Esophagus squamous epithelium (tissue), 5 donors: ENCODE data around the gene MON2. TPM values are rescaled to one million over a fixed set of nuclear protein-coding genes. Genes with fewer than 3 reads are reported as not detected.

Experiments
- DNase-seq: peaks from one replicate; lab custom pipeline; 2025; lab: John Stamatoyannopoulos, UW
- H3K27ac ChIP-seq, 4 donors: fragments of 200-600 bp; sonication (generic); one replicate each; pipeline ENCODE4 v1.5.1; 2016 to 2019; ENCODE audit warnings: mild to moderate bottlenecking in 1 of 4
- H3K27me3 ChIP-seq, 4 donors: fragments of 200-600 bp; sonication (generic); 1 replicate in 3 of 4; 2 replicates in 1 of 4; pipeline versions ENCODE4 v1.5.1 to v1.6.0; 2017 to 2021; ENCODE audit warnings: antibody characterized with exemption in 1 of 4
- H3K36me3 ChIP-seq, 3 donors: fragments of 200-600 bp; sonication (generic); one replicate each; pipeline ENCODE4 v1.5.1; 2016 to 2019
- H3K4me1 ChIP-seq, 3 donors: fragments of 200-600 bp; sonication (generic); one replicate each; pipeline ENCODE4 v1.5.1; 2017 to 2019
- H3K4me3 ChIP-seq, 4 donors: fragments of 200-600 bp; sonication (generic); 1 replicate in 3 of 4; 2 replicates in 1 of 4; pipeline ENCODE4 v1.5.1; 2016 to 2019; ENCODE audit warnings: mild to moderate bottlenecking in 2 of 4, moderate library complexity in 1 of 4
- H3K9me3 ChIP-seq, 3 donors: fragments of 200-600 bp; sonication (generic); one replicate each; pipeline ENCODE4 v1.5.1; 2016 to 2019
- CTCF ChIP-seq, 6 experiments: fragments of 450-650 bp in 4 of 6; fragments of 200-600 bp in 2 of 6; sonication (generic) in 2 of 6; IDR thresholded peaks; one replicate each; pipeline ENCODE4 v1.5.1; 2016 to 2019; ENCODE audit warnings: antibody characterized with exemption in 6 of 6, mild to moderate bottlenecking in 4 of 6, moderate library complexity in 4 of 6
- POLR2A ChIP-seq, 4 donors: fragments of 450-650 bp; IDR thresholded peaks; one replicate each; pipeline ENCODE4 v1.6.1; 2017; ENCODE audit warnings: antibody characterized with exemption in 4 of 4, mild to moderate bottlenecking in 4 of 4, moderate library complexity in 3 of 4
- WGBS, 2 donors: methylation state at CpG; one replicate each; pipeline ENCODE4 v1.1.5; 2018; 5-methylcytosine and 5-hydroxymethylcytosine counted together
- intact Hi-C: fragments of 100-400 bp; cut with DNase I; formaldehyde crosslinking; loops from one replicate; pipeline ENCODE4 v1.15.0; 2022
- total RNA-seq, 4 donors: library from RNA; depleted of rRNA; stranded (reverse); fragments of >200 nt; gene quantifications; one replicate each; pipeline ENCODE4 v1.1.0, GENCODE V29; 2016
- donor health status: DM: yes; HTN: yes; CAD: no.

Gene MON2
- total RNA-seq, 4 donors from 2014 or later = 29.6 to 61.4 (median 41.9) TPM

- H3K4me1 ChIP-seq = no peaks in the 10 kb centered on the region
- H3K27me3 ChIP-seq = no peaks in the 10 kb centered on the region
- intact Hi-C loops = no loop called here
- DNase-seq = no peak
- no peak overlapping the region for H3K4me3 ChIP-seq
- 61 to 64% methylated on average over 4 of the region's 4 CpGs for WGBS, 2 donors
- no peaks in the 10 kb centered on the region for H3K9me3 ChIP-seq
- TF ChIP-seq POLR2A (IDR thresholded peaks at IDR 0.05) (no peak), CTCF (IDR thresholded peaks at IDR 0.05) (no peak)
- H3K36me3 ChIP-seq = no peaks in the 10 kb centered on the region
- H3K27ac ChIP-seq = no peak overlapping the region
These were observed 174.4 kb downstream of the MON2 start for GRCh38 chr12:62640910-62641448.

GRCh38 chr12:62642486-62642885 lies 175.9 kb downstream of the MON2 start:
- H3K9me3 ChIP-seq = no peaks in the 10 kb centered on the region
- no peak overlapping the region for H3K27ac ChIP-seq
- H3K4me1 ChIP-seq = no peaks in the 10 kb centered on the region
- intact Hi-C loops = no loop called here
- no peaks in the 10 kb centered on the region for H3K27me3 ChIP-seq
- DNase-seq = no peak
- TF ChIP-seq POLR2A (IDR thresholded peaks at IDR 0.05) = no peak
- TF ChIP-seq CTCF (IDR thresholded peaks at IDR 0.05) = no peak
- no peak overlapping the region for H3K4me3 ChIP-seq
- 60 to 80% methylated on average over 1 to 2 of the region's 2 CpGs for WGBS, 2 donors
- H3K36me3 ChIP-seq = no peaks in the 10 kb centered on the region

GRCh38 chr12:62643486-62643885 lies 176.9 kb downstream of the MON2 start:
- WGBS, 2 donors = 88 to 89% methylated on average over 2 of the region's 2 CpGs
- no peak for TF ChIP-seq CTCF (IDR thresholded peaks at IDR 0.05)
- no peak for TF ChIP-seq POLR2A (IDR thresholded peaks at IDR 0.05)
- Histone ChIP-seq H3K36me3 (no peaks in the 10 kb centered on the region), H3K9me3 (no peaks in the 10 kb centered on the region), H3K4me3 (no peak overlapping the region), H3K4me1 (no peaks in the 10 kb centered on the region), H3K27ac (no peak overlapping the region), H3K27me3 (no peaks in the 10 kb centered on the region)
- DNase-seq = no peak
- intact Hi-C loops = no loop called here

- Histone ChIP-seq H3K9me3 (no peaks in the 10 kb centered on the region), H3K27me3 (no peaks in the 10 kb centered on the region), H3K36me3 (no peaks in the 10 kb centered on the region), H3K4me1 (no peaks in the 10 kb centered on the region), H3K4me3 (no peak overlapping the region), H3K27ac (no peak overlapping the region)
- no peak for DNase-seq
- WGBS, 2 donors = 85 to 94% methylated on average over 6 to 8 of the region's 8 CpGs
- intact Hi-C loops = no loop called here
- TF ChIP-seq CTCF (IDR thresholded peaks at IDR 0.05) (no peak), POLR2A (IDR thresholded peaks at IDR 0.05) (no peak)
These were observed 179.9 kb downstream of the MON2 start for GRCh38 chr12:62646566-62646965.

- intact Hi-C loops = no loop called here
- TF ChIP-seq POLR2A (IDR thresholded peaks at IDR 0.05) (no peak), CTCF (IDR thresholded peaks at IDR 0.05) (no peak)
- no peaks in the 10 kb centered on the region for H3K9me3 ChIP-seq
- no peaks in the 10 kb centered on the region for H3K27me3 ChIP-seq
- DNase-seq = no peak
- 32% methylated on average over 3 of the region's 3 CpGs for WGBS, 2 donors
- H3K27ac ChIP-seq = peak overlapping the region in 2 of 4 donors; percentile 13 to 25
- H3K36me3 ChIP-seq = no peaks in the 10 kb centered on the region
- no peaks in the 10 kb centered on the region for H3K4me1 ChIP-seq
- H3K4me3 ChIP-seq = no peak overlapping the region
These were observed 181.0 kb downstream of the MON2 start for GRCh38 chr12:62647586-62647985.
